Chondrocyte (in vitro differentiated cells): ENCODE results near the gene GDE1. TPM values are rescaled to one million over a fixed set of nuclear protein-coding genes. Genes with fewer than 3 reads are reported as not detected.
A peak's percentile ranks its signal among the peaks of the same experiment; 100 is the strongest.

Experiments used
- DNase-seq: peaks from one replicate; pipeline ENCODE4 v3.0.0; 2021; ENCODE audit warnings: mixed read lengths, low spot score
- H3K27ac Mint-ChIP-seq: one replicate; pipeline ENCODE4 v1.8.0; 2021; ENCODE audit warnings: mild to moderate bottlenecking, moderate library complexity, mixed read lengths; ENCODE audit not compliant: unreplicated experiment
- H3K27me3 Mint-ChIP-seq: 2 replicates; pipeline ENCODE4 v1.8.0; 2021; ENCODE audit warnings: low read depth, mixed read lengths
- H3K36me3 Mint-ChIP-seq: 2 replicates; pipeline ENCODE4 v1.8.0; 2021; ENCODE audit warnings: low read depth, mixed read lengths
- H3K4me1 Mint-ChIP-seq: 2 replicates; pipeline ENCODE4 v1.8.0; 2021; ENCODE audit warnings: low read depth, mild to moderate bottlenecking, mixed read lengths
- H3K4me3 Mint-ChIP-seq: one replicate; pipeline ENCODE4 v1.8.0; 2021; ENCODE audit warnings: mild to moderate bottlenecking, moderate library complexity, mixed read lengths; ENCODE audit not compliant: unreplicated experiment
- H3K9me3 Mint-ChIP-seq: 2 replicates; pipeline ENCODE4 v1.8.0; 2021; ENCODE audit warnings: low read depth, mixed read lengths
- long read RNA-seq: library from polyadenylated mRNA; stranded (forward); transcript quantifications from one replicate; pipeline ENCODE4 v2.0.0, GENCODE V29; 2021
- total RNA-seq: library from RNA; stranded (reverse); gene quantifications from 3 replicates; pipeline ENCODE4 v1.2.1, GENCODE V29; 2021
- TF ChIP-seq, protein P1 (sequence below): fragments of 200-600 bp; sonication (generic); IDR thresholded peaks from 2 replicates; pipeline ENCODE4 v1.5.0; 2021; ENCODE audit warnings: antibody characterized with exemption, mild to moderate bottlenecking, moderate library complexity

GDE1 gene, protein sequence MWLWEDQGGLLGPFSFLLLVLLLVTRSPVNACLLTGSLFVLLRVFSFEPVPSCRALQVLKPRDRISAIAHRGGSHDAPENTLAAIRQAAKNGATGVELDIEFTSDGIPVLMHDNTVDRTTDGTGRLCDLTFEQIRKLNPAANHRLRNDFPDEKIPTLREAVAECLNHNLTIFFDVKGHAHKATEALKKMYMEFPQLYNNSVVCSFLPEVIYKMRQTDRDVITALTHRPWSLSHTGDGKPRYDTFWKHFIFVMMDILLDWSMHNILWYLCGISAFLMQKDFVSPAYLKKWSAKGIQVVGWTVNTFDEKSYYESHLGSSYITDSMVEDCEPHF
- 71.1 to 76.2 TPM (median 72.0 TPM) in 3 replicates for total RNA-seq
- long read RNA-seq, transcript GDE1-203 (6 exons, 2,238 nt) = minor isoform, 13 of 114 reads
- long read RNA-seq, transcript GDE1-201 (6 exons, 2,958 nt) = major isoform, 93 of 114 reads
- long read RNA-seq, partial matches to known transcripts = 4 of 114 reads
- long read RNA-seq, other reads (novel, unspliced or antisense) = 4 of 114 reads

DNA sequence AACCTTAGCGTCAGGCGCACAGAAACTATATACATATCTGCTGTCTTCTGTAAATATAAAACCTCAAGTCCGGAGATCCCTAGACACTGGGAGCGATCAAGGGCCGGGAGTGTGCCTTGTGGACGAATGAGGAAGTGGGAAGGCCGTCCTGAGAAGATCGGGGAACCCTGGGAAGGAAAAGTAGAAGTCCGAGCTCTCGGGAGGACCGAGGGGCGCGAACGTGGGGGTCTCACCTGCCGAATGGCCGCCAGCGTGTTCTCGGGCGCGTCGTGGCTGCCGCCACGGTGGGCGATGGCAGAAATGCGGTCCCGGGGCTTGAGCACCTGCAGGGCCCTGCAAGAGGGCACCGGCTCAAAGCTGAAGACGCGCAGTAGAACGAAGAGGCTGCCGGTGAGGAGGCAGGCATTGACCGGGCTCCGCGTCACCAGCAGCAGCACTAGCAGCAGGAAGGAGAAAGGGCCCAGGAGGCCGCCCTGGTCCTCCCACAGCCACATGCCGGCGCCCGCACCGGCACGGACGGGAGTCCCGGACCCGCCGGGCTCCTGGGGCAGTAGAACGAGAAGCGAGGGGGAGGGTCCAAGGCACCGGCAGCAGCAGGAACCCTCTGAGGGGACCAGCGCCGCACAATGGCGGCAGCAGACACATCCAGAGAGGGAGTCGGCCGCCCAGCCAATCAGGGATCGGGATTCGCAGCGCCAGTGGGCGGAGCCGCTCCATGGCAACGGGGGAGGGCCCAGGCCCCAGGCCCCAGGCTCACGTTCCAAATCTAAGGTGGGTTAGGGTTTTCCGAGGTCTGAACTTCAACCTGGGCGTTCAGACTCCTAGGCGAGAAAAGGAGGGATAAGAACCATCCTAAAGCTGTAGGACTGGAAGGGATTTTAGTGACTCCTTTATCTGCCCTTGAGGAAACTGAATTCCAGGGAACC is at the start of gene GDE1:
Gene GDE1 (minus strand): TSS at position 628 of the 926 bp plus-strand sequence. CDS start 134 bp downstream, at position 494.
- peak within 1 kb of the TSS; percentile 89 for H3K4me3 Mint-ChIP-seq
- peaks cover 5% of the 10 kb centered on the region for H3K36me3 Mint-ChIP-seq
- DNase-seq = peak; percentile 98
- TF ChIP-seq, protein P1, sequence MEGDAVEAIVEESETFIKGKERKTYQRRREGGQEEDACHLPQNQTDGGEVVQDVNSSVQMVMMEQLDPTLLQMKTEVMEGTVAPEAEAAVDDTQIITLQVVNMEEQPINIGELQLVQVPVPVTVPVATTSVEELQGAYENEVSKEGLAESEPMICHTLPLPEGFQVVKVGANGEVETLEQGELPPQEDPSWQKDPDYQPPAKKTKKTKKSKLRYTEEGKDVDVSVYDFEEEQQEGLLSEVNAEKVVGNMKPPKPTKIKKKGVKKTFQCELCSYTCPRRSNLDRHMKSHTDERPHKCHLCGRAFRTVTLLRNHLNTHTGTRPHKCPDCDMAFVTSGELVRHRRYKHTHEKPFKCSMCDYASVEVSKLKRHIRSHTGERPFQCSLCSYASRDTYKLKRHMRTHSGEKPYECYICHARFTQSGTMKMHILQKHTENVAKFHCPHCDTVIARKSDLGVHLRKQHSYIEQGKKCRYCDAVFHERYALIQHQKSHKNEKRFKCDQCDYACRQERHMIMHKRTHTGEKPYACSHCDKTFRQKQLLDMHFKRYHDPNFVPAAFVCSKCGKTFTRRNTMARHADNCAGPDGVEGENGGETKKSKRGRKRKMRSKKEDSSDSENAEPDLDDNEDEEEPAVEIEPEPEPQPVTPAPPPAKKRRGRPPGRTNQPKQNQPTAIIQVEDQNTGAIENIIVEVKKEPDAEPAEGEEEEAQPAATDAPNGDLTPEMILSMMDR = peak; percentile 73
- no peaks in the 10 kb centered on the region for H3K9me3 Mint-ChIP-seq
- peaks cover 53% of the 10 kb centered on the region for H3K4me1 Mint-ChIP-seq
- H3K27me3 Mint-ChIP-seq = no peaks in the 10 kb centered on the region
- H3K27ac Mint-ChIP-seq = peak within 1 kb of the TSS; percentile 95

GRCh38 chr16:19567560-19567959 is 45.7 kb upstream of the GDE1 start:
- no peak overlapping the region for H3K27ac Mint-ChIP-seq
- H3K4me1 Mint-ChIP-seq = no peaks in the 10 kb centered on the region
- H3K9me3 Mint-ChIP-seq = peaks cover 6% of the 10 kb centered on the region
- DNase-seq = no peak
- TF ChIP-seq, protein P1 = no peak
- H3K4me3 Mint-ChIP-seq = no peak overlapping the region
- no peaks in the 10 kb centered on the region for H3K27me3 Mint-ChIP-seq
- peaks cover 23% of the 10 kb centered on the region for H3K36me3 Mint-ChIP-seq

DNA sequence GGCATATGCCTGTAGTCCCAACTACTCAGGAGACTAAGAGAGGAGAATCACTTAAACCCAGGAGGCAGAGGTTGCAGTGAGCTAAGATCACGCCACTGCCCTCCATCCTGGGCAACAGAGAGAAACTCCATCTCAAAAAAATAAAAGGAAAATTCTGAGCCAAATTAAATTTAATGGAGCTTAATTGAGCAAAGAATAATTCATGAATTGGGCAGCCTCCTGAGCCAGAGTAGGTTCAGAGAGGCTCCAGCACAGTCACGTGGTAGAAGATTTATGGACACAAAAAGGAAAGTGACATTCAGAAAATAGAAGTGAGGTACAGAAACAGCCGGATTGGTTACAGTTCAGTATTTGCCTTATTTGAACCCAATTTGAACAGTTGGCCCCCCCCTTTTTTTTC is 44.5 kb upstream of the GDE1 start:
- no peak overlapping the region for H3K27ac Mint-ChIP-seq
- H3K27me3 Mint-ChIP-seq = no peaks in the 10 kb centered on the region
- H3K36me3 Mint-ChIP-seq = peaks cover 23% of the 10 kb centered on the region
- no peak for DNase-seq
- H3K4me1 Mint-ChIP-seq = no peaks in the 10 kb centered on the region
- H3K9me3 Mint-ChIP-seq = peaks cover 6% of the 10 kb centered on the region
- no peak overlapping the region for H3K4me3 Mint-ChIP-seq
- TF ChIP-seq, protein P1 = no peak

- DNase-seq = no peak
- Mint-ChIP-seq H3K27me3 (no peaks in the 10 kb centered on the region), H3K9me3 (peaks cover 6% of the 10 kb centered on the region), H3K4me1 (peaks cover 4% of the 10 kb centered on the region), H3K36me3 (peaks cover 21% of the 10 kb centered on the region), H3K27ac (no peak overlapping the region), H3K4me3 (no peak overlapping the region)
- TF ChIP-seq, protein P1 = no peak
These were observed 41.5 kb upstream of the GDE1 start for GRCh38 chr16:19563377-19563776.

DNA sequence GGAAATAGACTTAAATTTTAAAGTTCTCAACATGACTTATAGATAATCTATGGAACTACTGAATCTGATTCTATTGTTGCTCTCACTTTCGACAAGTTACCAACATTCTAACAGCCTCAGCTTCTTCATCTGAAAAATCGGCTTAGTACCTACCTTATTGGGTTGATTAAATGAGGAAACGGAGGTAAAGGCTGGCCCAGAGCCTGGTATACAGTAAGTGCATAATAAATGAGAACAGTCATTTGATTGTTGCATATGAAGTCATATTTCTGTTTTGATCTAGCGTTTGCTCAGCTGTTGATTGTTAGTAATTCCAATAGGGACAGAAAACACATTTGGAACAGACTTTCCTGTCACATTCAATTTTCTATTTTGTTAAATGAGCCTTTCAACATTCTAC is 38.2 kb upstream of the GDE1 start:
- Mint-ChIP-seq H3K27ac (no peak overlapping the region), H3K27me3 (no peaks in the 10 kb centered on the region), H3K4me3 (no peak overlapping the region), H3K36me3 (peaks cover 11% of the 10 kb centered on the region), H3K9me3 (peaks cover 6% of the 10 kb centered on the region), H3K4me1 (peaks cover 16% of the 10 kb centered on the region)
- no peak for DNase-seq
- TF ChIP-seq, protein P1 = no peak
